ENCODE measurements around the gene HECA. TPM values are rescaled to one million over a fixed set of nuclear protein-coding genes. Genes with fewer than 3 reads are reported as not detected.
"Not testable (repeated sequence)": the region's sequence is repeated elsewhere in the genome, so short reads cannot be mapped to it uniquely, and the experiment has no call there.

HECA gene
- total RNA-seq, 1 experiment from 2014 or later: 4.2 TPM

DNA sequence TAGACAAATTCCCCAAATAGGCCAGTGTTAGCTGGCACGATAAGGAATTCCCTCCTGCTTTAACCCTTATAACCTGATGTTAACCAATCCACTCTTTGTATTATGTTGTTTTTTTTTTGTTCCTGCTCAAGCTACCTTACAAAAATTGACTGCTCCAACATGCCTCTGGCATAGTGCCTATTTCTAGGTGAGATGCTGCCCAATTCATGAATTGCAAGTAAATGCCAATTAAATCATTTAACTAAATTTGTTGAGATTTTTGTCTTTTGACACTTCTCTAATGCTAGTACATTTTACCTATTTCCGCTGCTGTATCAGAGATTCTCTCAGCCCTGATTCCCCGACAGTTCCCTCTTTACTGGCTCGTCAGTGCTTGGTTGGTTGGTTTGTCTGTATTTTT lies 66.5 kb downstream of the HECA start:
- POLR2A ChIA-PET (ENCODE audit: unreplicated experiment): no interaction called here
- CTCF ChIA-PET: no interaction called here
- no TSS peak for BruUV-seq (replicated peaks)

GRCh38 chr6:139204978-139205377 lies 70.1 kb downstream of the HECA start:
- Histone ChIP-seq H3K4me2 (ENCODE audit: low read length) (no peak overlapping the region), H3K4me3 (ENCODE audit: low read length) (no peak overlapping the region), H3K36me3 (ENCODE audit: low read depth, low read length) (no peaks in the 10 kb centered on the region), H3K27me3 (ENCODE audit: low read length) (no peaks in the 10 kb centered on the region), H4K20me1 (ENCODE audit: low read length) (no peaks in the 10 kb centered on the region), H3F3A (ENCODE audit: low read length, unreplicated experiment) (no peaks in the 10 kb centered on the region), H3K27ac (ENCODE audit: low read length) (no peak overlapping the region), H3K9ac (ENCODE audit: low read length) (no peak overlapping the region), H3K9me2 (replicated peaks; ENCODE audit: low read length) (no peaks in the 10 kb centered on the region), H3K79me2 (ENCODE audit: low read length) (no peaks in the 10 kb centered on the region), H2AFZ (ENCODE audit: low read length) (no peak overlapping the region), H3K9me3 (ENCODE audit: low read length) (no peaks in the 10 kb centered on the region), H3K4me1 (ENCODE audit: insufficient read depth, low read length) (no peaks in the 10 kb centered on the region)
- intact Hi-C loops (cut with micrococcal nuclease): no loop called here
- no TSS peak for BruUV-seq (replicated peaks)
- ATAC-seq (no peak), DNase-seq (no peak)
- TF ChIP-seq, protein P1, sequence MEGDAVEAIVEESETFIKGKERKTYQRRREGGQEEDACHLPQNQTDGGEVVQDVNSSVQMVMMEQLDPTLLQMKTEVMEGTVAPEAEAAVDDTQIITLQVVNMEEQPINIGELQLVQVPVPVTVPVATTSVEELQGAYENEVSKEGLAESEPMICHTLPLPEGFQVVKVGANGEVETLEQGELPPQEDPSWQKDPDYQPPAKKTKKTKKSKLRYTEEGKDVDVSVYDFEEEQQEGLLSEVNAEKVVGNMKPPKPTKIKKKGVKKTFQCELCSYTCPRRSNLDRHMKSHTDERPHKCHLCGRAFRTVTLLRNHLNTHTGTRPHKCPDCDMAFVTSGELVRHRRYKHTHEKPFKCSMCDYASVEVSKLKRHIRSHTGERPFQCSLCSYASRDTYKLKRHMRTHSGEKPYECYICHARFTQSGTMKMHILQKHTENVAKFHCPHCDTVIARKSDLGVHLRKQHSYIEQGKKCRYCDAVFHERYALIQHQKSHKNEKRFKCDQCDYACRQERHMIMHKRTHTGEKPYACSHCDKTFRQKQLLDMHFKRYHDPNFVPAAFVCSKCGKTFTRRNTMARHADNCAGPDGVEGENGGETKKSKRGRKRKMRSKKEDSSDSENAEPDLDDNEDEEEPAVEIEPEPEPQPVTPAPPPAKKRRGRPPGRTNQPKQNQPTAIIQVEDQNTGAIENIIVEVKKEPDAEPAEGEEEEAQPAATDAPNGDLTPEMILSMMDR (conservative IDR thresholded peaks at IDR 0.05; ENCODE audit: low read depth, low read length): no peak
- no peak for TF ChIP-seq EZH2phosphoT487 (IDR thresholded peaks at IDR 0.05; ENCODE audit: borderline replicate concordance, low read length)
- TF ChIP-seq EZH2 (IDR thresholded peaks at IDR 0.05; ENCODE audit: low read length, unreplicated experiment): no peak
- CTCF ChIA-PET: no interaction called here
- POLR2A ChIA-PET (ENCODE audit: unreplicated experiment): no interaction called here

More for the DNA sequence above, 66.5 kb downstream of the HECA start:
- Histone ChIP-seq H3K27me3 (ENCODE audit: low read length) (no peaks in the 10 kb centered on the region), H3K9ac (ENCODE audit: low read length) (no peak overlapping the region), H3K4me1 (ENCODE audit: insufficient read depth, low read length) (no peaks in the 10 kb centered on the region), H3K4me2 (ENCODE audit: low read length) (no peak overlapping the region), H4K20me1 (ENCODE audit: low read length) (no peaks in the 10 kb centered on the region), H3K9me2 (replicated peaks; ENCODE audit: low read length) (no peaks in the 10 kb centered on the region), H2AFZ (ENCODE audit: low read length) (no peak overlapping the region), H3K27ac (ENCODE audit: low read length) (no peak overlapping the region), H3K36me3 (ENCODE audit: low read depth, low read length) (no peaks in the 10 kb centered on the region), H3K9me3 (ENCODE audit: low read length) (no peaks in the 10 kb centered on the region), H3K4me3 (ENCODE audit: low read length) (no peak overlapping the region), H3F3A (ENCODE audit: low read length, unreplicated experiment) (no peaks in the 10 kb centered on the region), H3K79me2 (ENCODE audit: low read length) (no peaks in the 10 kb centered on the region)
- TF ChIP-seq EZH2phosphoT487 (IDR thresholded peaks at IDR 0.05; ENCODE audit: borderline replicate concordance, low read length): no peak
- no peak for TF ChIP-seq EZH2 (IDR thresholded peaks at IDR 0.05; ENCODE audit: low read length, unreplicated experiment)
- TF ChIP-seq, protein P1 (conservative IDR thresholded peaks at IDR 0.05; ENCODE audit: low read depth, low read length): no peak
- DNase-seq (no peak), ATAC-seq (no peak)
- intact Hi-C loops (cut with micrococcal nuclease): no loop called here

DNA sequence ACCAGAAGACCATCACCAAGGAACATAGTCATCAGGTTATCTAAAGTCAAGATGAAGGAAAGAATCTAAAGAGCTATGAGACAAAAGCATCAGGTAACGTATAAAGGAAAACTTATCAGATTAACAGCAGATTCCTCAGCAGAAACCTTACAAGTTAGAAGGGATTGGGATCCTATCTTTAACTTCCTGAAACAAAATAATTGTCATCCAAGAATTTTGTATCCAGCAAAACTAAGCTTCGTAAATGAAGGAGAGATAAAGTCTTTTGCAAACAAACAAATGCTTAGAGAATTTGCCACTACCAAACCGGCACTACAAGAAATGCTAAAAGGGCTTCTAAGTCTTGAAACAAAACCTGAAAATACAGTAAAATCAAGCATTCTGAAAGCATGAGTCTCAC lies 71.0 kb downstream of the HECA start:
- Histone ChIP-seq H3K36me3 (ENCODE audit: low read depth, low read length) (no peaks in the 10 kb centered on the region), H3K4me3 (ENCODE audit: low read length) (no peak overlapping the region), H3K4me2 (ENCODE audit: low read length) (no peak overlapping the region), H3K9me3 (ENCODE audit: low read length) (no peaks in the 10 kb centered on the region), H3K27ac (ENCODE audit: low read length) (no peak overlapping the region), H2AFZ (ENCODE audit: low read length) (no peak overlapping the region), H3K4me1 (ENCODE audit: insufficient read depth, low read length) (no peaks in the 10 kb centered on the region), H3K9me2 (replicated peaks; ENCODE audit: low read length) (no peaks in the 10 kb centered on the region), H3K27me3 (ENCODE audit: low read length) (no peaks in the 10 kb centered on the region), H3K9ac (ENCODE audit: low read length) (no peak overlapping the region), H3K79me2 (ENCODE audit: low read length) (no peaks in the 10 kb centered on the region), H3F3A (ENCODE audit: low read length, unreplicated experiment) (no peaks in the 10 kb centered on the region), H4K20me1 (ENCODE audit: low read length) (no peaks in the 10 kb centered on the region)
- POLR2A ChIA-PET (ENCODE audit: unreplicated experiment): no interaction called here
- BruUV-seq (replicated peaks): no TSS peak
- ATAC-seq (no peak), DNase-seq (no peak)
- CTCF ChIA-PET: no interaction called here
- intact Hi-C loops (cut with micrococcal nuclease): no loop called here
- TF ChIP-seq, protein P1 (conservative IDR thresholded peaks at IDR 0.05; ENCODE audit: low read depth, low read length): no peak
- TF ChIP-seq EZH2 (IDR thresholded peaks at IDR 0.05; ENCODE audit: low read length, unreplicated experiment): no peak
- TF ChIP-seq EZH2phosphoT487 (IDR thresholded peaks at IDR 0.05; ENCODE audit: borderline replicate concordance, low read length): no peak

DNA sequence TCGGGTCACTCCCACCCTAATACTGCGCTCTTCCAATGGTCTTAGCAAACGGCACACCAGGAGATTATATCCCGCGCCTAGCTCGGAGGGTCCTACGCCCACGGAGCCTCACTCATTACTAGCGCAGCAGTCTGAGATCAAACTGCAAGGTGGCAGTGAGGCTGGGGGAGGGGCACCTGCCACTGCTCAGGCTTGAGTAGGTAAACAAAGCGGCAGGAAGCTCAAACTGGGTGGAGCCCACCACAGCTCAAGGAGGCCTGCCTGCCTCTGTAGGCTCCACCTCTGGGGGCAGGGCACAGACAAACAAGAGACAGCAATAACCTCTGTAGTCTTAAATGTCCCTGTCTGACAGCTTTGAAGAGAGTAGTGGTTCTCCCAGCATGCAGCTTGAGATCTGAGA lies 75.9 kb downstream of the HECA start:
- intact Hi-C loops (cut with micrococcal nuclease): loop anchor here (10.0 kb wide), 1 partner anchor 396 kb away; no protein-coding TSS in a partner anchor
- H3K79me2 ChIP-seq (ENCODE audit: low read length); CTCF ChIA-PET; H3K36me3 ChIP-seq (ENCODE audit: low read depth, low read length); H3K9me3 ChIP-seq (ENCODE audit: low read length); H3K27me3 ChIP-seq (ENCODE audit: low read length); H3K9me2 ChIP-seq (replicated peaks; ENCODE audit: low read length); H3F3A ChIP-seq (ENCODE audit: low read length, unreplicated experiment); H3K9ac ChIP-seq (ENCODE audit: low read length); H3K4me3 ChIP-seq (ENCODE audit: low read length); H3K27ac ChIP-seq (ENCODE audit: low read length); POLR2A ChIA-PET (ENCODE audit: unreplicated experiment); H3K4me1 ChIP-seq (ENCODE audit: insufficient read depth, low read length); DNase-seq; H3K4me2 ChIP-seq (ENCODE audit: low read length); H2AFZ ChIP-seq (ENCODE audit: low read length); ATAC-seq; H4K20me1 ChIP-seq (ENCODE audit: low read length); BruUV-seq (replicated peaks): not testable (repeated sequence)

Data from PC-3 (cell line).